K562 (cell line): Measurements from ENCODE around the gene CACNG6. TPM values are rescaled to one million over a fixed set of nuclear protein-coding genes. Genes with fewer than 3 reads are reported as not detected.
A peak's percentile ranks its signal among the peaks of the same experiment; 100 is the strongest.

Source experiments
- BCOR ChIP-seq: fragments of 450-650 bp; IDR thresholded peaks from 2 replicates; pipeline ENCODE4 v1.6.1; 2016
- CBX3 ChIP-seq, 2 experiments: IDR thresholded peaks; 1 replicate in 1 of 2; 2 replicates in 1 of 2; pipeline ENCODE4 v1.6.1; 2012; ENCODE audit warnings: inconsistent platforms in 2 of 2, low read length in 2 of 2, borderline replicate concordance in 1 of 2, control low read depth in 1 of 2
- CUX1 ChIP-seq: fragments of 200-800 bp; sonication (Bioruptor generic); IDR thresholded peaks from 2 replicates; pipeline ENCODE4 v1.6.1; 2016; ENCODE audit warnings: missing genetic modification characterization, missing compliant biosample characterization
- MTA1 ChIP-seq: fragments of 450-650 bp; IDR thresholded peaks from 2 replicates; pipeline ENCODE4 v1.6.1; 2017; ENCODE audit warnings: borderline replicate concordance
- RAD51 ChIP-seq: fragments of 450-650 bp; IDR thresholded peaks from 2 replicates; pipeline ENCODE4 v1.7.1; 2016; ENCODE audit warnings: low read depth, mild to moderate bottlenecking, borderline replicate concordance
- ZC3H11A ChIP-seq: IDR thresholded peaks from 2 replicates; pipeline ENCODE4 v1.6.1; 2012; ENCODE audit warnings: low read depth, low read length, improper control_type of control experiment
- polyA plus RNA-seq, 8 experiments: library from polyadenylated mRNA; depleted of rRNA in 4 of 8; stranded (reverse) in 5 of 8; unstranded in 3 of 8; fragments of >200 nt; fragmentation: Nextera tagmentation in 2 of 8; fragmentation: Illumina TruSeq in 1 of 8; extraction: Ambion mirVana in 2 of 8; extraction: Trizol in 1 of 8; gene quantifications; 2 replicates each; pipeline versions ENCODE4 v1.2.1 to v1.2.3, GENCODE V29; 2011 to 2014; ENCODE audit warnings: inconsistent platforms in 1 of 8, missing spikeins in 1 of 8
- total RNA-seq, 7 experiments: library from RNA; depleted of rRNA in 6 of 7; stranded (reverse); fragments of >200 nt in 6 of 7; fragmentation: Illumina TruSeq in 2 of 7; extraction: Trizol in 2 of 7; gene quantifications; 2 replicates each; pipeline versions ENCODE4 v1.2.1 to v1.2.3, GENCODE V29; 2011 to 2021; ENCODE audit warnings: low replicate concordance in 1 of 7

Gene CACNG6
- total and polyA plus RNA-seq, 9 of the 15 experiments (the other 6 are each of a cell fraction or from before 2014, with no cell fraction given), result not detected

- TF ChIP-seq MTA1 (peak; percentile 69; the same call in 1 of the 2 replicates), CUX1 (peak; percentile 63; the same call in 1 of the 2 replicates), BCOR (peak; percentile 38; the same call in 1 of the 2 replicates), CBX3 (IDR thresholded peaks at IDR 0.05; ENCODE audit: borderline replicate concordance in 1 of 2, low read length in 2 of 2) (no peak), RAD51 (no peak), ZC3H11A (0 out of 2 replicates have a peak, but pooled peaks have one; percentile 20)
- TF ChIP-seq, all 486 proteins: peak for 12
These were observed 54.3 kb downstream of the CACNG6 start (continued) for GRCh38 chr19:54045771-54046170.
